HG03139 (cell line): ENCODE results near the gene KRTAP10-10.
"Not testable (repeated sequence)": the region's sequence is repeated elsewhere in the genome, so short reads cannot be mapped to it uniquely, and the experiment has no call there.

Experiments used
- ATAC-seq: cut with Tn5 transposase; IDR thresholded peaks from one replicate; pipeline ENCODE4 v1.9.1; 2021; ENCODE audit not compliant: unreplicated experiment

Gene KRTAP10-10

GRCh38 chr21:44681861-44682579 lies 44.9 kb downstream of the KRTAP10-10 start, which contains the start of gene KRTAP12-1:
TSS of gene KRTAP12-1 (minus strand) at chr21:44682163. CDS start at chr21:44682123, 40 bp downstream.
- no peak for ATAC-seq

DNA sequence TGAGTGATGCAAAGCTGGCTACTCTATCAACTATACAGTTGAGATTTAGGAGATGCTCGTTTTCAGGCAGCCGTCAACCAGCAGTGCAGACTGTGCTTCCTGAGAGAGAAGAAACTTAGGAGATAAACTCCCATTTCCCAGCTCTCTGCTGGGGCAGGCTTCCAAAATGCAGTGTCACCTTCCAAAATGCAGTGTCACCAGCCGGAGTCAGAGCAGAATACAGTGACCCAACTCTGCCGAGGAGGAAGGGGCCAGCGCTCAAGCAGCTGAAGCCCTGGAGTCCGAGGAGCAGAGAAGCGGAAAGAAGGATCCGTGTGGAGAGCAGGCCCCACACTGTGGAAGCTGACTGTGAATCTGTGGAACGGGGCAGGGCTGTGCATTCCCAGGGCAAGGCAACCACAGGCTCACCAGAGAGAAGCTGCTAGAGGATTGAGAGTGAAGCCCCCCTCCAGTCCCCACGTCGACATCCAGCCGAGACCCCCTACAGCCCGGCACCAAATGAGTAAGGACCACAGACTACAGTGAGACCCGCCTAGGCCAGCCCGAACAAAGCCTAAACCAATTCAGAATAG lies 45.5 kb downstream of the KRTAP10-10 start:
- ATAC-seq: no peak

DNA sequence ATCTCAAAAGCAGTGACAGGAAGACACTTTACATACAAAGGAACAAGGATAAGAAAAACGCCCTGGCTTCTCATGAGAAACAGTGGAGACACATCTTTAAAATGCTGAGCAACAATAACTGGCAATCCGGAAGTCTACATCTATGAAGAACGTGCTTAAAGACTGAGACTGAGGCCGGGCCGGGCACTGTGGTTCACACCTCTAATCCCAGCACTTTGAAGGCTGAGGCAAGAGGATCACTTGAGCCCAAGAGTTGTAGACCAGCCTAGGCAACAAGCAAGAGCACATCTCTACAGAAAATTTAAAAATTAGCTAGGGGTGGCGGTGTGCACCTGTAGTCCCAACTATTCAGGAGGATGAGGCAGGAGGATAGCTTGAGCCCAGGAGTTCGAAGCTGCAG lies 46.9 kb downstream of the KRTAP10-10 start:
- no peak for ATAC-seq

GRCh38 chr21:44684483-44684882 lies 47.3 kb downstream of the KRTAP10-10 start:
- no peak for ATAC-seq

- ATAC-seq: not testable (repeated sequence)
These were observed 47.9 kb downstream of the KRTAP10-10 start for GRCh38 chr21:44685050-44685449.

GRCh38 chr21:44686000-44686781 lies 49.0 kb downstream of the KRTAP10-10 start:
- ATAC-seq: no peak

DNA sequence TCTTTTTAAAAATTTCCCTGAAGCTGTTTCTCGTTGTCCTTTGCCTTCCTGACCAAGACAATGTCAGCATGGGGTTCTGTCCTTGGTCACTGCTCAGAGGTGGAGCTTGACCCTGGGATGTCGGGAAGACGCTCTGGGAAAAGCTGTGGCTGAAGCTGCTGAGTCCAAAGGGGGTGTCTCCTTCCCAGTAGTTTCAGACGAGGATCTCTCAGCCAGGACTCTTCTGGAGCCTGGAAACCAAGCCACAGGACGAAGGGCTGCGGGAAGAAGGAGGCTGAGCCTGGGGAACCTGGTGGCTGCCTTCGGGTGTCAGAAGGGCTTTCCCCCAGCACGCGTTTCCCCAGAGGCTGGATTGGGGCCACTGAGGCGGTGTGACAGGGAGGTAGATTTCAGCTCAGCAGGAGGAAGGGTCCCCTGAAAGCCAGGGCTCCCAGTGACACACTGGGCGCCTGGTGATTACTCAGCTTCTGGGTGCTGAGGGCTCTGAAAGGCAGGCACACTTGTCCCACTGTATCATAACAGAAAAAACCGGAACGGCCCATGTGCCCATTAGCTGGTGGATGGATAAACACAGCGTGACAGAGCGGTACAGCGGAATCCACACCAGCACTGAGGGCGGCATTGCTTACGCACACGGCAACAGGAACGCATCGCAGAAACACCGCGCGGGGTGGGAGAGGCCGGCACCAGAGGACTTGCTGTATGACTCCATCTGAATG lies 49.8 kb downstream of the KRTAP10-10 start:
- no peak for ATAC-seq

GRCh38 chr21:44687671-44688070 lies 50.5 kb downstream of the KRTAP10-10 start:
- no peak for ATAC-seq
